Medulla oblongata (tissue), 1 donor: ENCODE results near the gene LAMTOR3.
A peak's percentile ranks its signal among the peaks of the same experiment; 100 is the strongest.

Source experiments
- DNase-seq: peaks from one replicate; pipeline ENCODE4 v3.0.0-alpha.2; 2015; ENCODE audit errors: extremely low spot score

Gene LAMTOR3

DNA sequence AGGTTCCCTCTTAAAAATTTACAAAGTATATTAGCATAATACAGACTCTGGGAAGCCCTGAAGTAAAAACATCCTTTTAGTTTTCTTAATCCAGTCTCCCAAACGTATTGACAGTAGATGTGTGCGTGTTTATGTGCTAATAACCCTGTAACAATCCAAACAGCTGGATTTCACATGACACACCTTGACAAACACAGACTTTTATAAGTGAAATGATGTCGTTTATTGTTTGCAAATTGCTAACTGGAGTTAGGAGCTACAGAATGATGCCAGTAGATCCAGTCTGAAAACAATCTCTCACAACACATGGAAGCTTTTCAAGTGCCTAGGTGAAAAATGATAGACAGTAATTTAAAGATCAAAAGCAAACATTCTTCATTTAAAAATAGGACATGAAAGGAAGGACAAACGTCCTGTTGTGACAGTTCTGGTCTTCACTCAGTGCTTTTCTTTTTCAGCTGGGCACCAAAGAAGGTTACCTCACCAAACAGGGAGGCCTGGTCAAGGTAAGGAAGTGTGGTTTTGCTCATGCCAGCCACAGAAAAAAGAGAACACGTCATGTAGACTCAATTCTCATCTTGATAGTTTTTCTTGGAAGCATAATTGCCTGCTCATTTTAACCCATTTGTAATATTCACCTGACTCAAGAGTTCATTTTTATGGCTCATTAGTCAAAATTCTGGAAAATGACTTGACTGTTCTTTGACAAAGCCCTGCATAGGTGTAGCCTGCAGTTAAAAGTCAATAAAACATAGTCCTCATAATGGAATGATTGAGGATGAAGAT, 32.9 kb downstream of the LAMTOR3 start:
- no peak for DNase-seq

DNA sequence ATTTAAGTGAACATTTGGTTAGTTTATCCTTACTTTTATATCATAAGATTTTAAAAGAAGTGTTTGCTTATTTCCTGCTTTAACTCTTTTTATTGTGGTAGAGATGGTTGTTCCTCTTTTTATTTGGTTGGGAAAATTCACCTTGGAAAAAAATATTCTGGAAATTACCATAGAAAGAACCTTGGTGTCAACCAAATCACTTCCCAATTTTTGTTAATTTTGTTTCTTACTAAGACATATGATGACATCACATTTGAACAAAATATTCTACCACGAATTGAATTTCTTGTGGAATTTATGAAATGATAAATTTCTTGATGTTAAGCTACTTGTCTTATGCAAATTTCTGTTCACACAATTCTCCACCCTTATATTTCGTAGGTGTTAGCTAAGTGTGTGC, 33.7 kb downstream of the LAMTOR3 start:
- no peak for DNase-seq

DNA sequence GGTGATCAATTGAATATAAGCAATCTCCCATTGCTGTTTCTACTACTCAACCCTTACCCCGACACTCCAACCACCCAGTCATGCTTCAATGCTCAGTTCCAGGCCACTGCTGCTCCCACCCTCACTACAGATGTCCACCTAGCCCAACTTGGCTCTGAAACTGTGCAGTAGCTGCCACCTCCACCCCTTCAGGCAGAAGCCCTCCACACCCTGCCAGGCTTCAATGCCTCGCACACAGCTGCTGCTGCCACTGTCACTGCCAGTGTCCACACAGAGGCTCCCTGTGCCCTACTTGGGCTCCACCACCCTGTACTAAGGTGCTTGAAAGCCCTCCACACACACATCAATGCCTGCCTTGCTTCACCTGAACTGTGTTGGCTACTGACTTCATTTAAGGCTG, 34.6 kb downstream of the LAMTOR3 start:
- no peak for DNase-seq

DNA sequence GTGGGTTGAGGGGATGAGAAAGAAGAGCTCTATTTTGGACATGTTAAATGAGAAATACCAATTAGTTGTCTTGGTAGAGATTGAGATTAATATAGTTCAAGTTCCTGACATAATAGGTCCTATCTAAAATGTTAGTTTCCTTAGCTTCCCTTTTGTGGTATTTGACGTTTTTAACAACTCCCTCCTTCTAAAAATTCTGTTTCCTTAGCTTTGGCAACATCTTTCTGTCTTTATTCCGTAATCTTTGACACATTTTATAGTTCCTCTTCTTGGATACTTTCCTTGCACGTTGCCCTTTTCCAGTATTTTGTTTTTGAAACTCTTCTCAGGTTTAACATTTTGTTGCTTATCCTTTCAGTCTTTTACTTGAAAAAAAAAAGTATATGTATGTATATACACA, 36.9 kb downstream of the LAMTOR3 start:
- DNase-seq: peak; percentile 38

DNA sequence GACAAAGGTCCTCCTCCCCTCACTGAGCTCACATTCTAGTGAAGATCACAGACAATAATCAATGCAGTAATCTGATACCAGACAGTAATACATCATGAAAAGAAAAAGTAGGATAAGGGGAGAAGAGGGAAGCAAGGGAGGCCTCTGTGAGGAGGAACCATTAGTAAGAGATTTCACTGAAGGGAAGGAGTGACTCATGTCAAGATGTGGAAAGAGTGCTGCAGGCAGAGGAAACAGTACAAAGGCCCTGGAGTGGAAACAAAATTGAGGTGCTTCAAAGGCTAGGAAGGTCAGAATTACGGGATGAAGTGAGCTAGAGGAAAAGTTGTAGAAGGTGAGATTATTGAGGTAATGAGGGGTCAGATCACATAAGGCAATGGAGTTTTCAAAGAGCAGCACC, 38.1 kb downstream of the LAMTOR3 start:
- peak; percentile 42 for DNase-seq

DNA sequence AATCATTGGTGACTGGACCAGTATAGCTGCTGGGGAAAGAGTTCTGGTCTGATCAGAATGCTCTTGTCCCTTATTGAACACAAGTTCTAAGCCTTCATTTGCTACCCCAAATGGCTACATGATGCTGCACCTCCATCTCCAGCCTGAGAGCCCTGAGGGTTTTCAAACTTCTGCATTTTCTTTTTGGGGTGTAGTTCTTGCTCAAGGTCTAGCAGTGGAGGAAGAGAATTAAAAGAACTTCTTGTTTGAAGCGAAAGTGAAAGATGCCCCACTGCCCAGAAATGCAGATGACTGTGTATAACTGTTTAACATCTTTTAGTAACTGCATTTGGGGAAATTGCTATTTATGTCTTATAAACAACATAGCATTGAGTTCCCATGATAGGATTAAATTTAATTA, 38.5 kb downstream of the LAMTOR3 start:
- DNase-seq: peak; percentile 72

DNA sequence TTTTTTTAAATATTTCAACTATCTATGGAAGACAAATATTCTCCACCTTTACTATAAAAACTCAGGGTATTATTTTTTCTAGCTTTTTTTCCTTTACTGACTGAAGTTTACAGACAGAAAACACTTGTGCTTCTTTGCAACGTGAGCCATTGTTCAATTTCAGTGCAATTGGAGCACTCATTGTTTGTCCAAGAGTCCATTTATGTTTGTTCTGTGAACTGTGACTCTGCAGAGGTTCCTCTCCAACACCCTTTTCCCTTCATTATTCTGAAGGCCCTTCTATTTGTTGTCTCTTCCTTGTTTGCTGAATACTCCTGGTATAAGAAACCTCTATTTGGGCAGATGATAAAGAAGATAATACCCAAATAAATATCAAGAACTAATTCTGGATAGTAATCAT, 40.2 kb downstream of the LAMTOR3 start:
- no peak for DNase-seq

DNA sequence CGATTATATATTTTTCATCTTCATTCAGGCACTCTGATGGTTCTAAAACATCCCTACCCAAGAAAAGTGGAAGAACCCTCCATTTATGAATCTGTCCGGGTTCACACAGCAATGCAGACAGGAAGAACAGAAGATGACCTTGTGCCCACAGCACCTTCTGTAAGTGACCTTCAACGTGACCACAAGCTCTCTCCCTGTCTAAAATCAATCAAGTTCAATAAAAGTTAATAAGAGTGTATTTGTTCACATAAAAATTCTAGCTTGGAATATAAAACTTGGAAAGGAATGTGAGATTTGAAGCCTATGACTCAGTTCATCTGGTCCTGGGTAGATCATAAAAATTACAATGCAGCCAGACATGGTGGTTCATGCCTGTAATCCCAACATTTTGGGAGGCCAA, 41.0 kb downstream of the LAMTOR3 start:
- DNase-seq: no peak

DNA sequence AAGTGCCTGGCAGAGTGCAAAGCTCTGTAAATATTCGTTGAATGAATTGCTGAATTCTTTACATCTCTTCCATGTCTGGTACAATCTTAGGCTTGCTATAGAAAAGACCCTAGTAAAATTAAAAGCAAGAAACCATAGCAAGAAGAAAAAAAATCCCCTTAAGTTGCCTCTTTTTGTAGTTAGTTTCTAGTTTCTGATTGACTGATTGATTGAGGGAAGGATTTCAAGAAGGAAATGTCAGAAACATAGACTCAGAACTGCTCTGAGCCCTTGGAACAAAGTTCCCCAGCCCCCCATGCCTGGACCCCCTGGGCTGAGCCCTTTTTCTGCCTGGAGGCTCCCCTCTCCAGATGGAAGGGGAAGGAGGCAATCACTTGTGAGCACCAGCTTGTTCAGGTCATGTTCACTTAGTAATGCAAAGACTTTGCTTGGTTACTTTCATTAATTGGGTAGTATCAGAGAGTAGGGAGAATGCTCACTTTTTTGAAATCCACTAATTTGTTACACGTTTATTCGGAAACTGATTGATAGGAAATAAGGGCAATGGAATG, 42.0 kb downstream of the LAMTOR3 start:
- no peak for DNase-seq

DNA sequence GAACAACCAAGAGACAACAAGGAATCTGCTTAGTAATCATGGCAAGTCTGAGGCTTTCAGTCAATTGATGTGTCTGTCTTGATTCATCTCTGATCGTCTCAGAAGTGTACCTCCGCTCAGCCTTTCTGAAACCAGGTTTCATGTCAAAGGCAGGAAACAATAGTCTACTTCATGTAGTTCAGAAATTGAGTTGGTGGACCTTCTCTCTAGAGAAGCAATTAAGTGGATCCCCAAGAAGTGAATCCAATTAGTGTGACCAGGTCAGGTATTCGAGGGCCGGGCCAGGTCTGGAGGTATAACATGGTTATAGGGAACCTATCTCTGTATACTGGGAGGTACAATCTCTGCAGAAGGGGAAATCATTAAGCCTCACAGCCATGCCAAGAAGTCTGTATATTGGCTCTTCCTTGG, 45.6 kb downstream of the LAMTOR3 start:
- DNase-seq: no peak

DNA sequence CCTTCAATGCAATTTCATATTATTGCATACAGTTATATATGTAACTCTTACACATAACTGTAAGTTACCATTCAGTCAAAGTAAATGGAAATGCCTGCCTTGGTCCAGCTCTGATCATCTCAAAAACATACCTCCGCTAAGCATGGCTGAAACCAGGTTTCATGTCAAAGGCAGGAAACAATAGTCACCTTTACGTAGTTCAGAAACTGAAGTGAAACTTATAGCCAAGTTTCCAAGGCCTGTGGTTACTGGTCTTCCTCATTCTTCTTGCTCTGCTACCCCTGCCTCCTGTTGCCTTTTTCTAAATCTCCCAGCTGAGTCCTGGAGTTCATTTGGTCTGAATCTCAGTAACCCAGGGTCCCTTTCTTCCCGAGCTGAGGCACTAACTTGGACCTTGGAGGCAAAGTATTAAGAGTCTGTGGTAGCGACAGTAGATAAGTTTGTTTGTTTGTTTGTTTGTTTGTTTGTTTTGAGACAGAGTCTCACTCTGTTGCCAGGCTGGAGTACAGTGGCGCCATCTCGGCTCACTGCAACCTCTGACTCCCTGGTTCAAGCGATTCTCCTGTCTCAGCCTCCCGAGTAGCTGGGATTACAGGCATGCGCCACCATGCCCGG, 46.8 kb downstream of the LAMTOR3 start:
- DNase-seq: peak; percentile 27

DNA sequence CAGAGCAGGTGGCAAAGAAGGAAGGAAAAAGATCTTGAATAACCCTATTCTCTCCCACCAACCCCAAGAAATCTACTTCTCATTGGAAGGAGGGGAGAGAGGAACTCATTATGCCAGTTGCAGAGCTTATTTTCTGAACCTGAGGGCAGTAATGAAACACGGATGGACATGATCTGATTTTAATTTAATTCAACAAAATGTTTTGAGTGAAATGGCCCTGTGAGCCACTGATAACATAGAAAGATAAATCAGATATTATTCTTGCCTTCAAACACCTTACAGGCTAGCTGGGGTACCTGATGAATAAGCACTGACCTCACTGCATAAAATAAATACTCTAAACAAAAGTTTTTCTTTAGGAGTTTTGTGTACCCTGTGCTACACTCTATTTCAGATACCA, 47.3 kb downstream of the LAMTOR3 start:
- DNase-seq: no peak

DNA sequence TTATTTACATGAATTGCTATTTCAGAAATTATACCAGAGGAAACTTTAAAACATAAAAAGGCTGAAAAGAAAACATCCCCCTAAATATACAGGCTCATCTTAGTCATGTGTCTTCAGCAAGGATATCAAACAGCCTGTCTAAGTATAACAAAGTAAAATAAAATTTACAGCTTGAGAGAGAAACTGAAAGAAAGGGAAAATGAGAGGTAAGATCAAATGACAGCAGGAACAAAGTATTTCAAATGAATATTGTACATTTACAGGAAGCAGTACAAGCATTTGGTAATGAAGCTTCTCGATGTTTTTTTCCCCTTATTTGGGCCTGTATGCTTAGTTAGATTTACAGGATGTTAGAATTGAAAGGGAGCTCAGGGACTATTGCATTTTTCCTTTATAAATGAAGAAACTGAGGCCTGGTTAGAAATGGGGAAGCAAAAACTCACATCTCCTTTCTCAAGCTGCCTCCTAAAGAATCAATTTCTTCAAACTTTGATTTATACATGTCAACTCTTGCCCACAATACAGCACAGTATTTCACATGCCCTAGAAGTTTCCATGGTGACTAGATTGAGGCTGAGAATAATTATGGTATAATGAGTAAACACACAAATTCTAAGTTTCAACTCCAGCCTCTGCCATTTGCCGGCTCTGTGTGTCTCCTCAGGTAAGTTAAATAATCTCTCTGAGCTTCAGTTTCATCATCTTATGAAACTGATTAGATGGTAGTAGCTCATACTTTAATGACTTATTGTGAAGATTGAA, 48.3 kb downstream of the LAMTOR3 start:
- DNase-seq: no peak

DNA sequence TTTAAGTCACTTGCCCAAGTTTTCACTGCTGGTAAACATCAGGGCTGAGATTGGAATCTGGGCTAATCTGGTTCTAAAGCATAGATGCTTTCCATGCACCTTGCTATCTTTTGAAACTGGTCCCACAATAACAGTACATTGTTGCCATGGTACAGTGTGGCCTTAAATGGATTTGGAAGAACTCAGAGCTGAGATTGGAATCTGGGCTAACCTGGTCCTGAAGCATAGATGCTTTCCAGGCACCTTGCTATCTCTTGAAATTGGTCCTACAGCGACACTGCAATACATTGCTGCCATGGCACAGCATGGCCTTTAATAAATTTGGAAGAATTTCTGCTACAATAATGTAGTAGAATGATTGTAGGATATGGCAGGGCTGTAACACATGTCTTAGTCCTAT, 49.0 kb downstream of the LAMTOR3 start:
- no peak for DNase-seq

DNA sequence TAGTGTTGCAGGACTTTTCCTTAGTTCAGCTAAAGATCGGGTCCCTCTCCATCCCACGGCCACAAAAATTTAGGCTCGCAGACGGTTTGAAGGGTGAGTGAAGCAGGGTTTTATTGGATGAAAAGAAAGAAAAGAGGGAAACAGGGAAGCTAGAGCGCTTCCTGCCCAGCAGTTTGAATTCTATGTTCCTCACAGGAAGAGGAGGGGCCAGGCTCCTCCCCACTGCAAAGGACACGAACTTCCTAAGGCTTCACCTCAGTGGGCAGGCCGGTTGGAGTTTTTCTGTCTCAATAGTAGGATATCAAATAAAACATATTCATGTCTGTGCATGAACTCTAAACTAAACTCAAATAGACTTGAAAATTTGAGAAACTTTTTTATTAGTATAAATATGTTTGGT, 50.2 kb downstream of the LAMTOR3 start:
- DNase-seq: no peak

DNA sequence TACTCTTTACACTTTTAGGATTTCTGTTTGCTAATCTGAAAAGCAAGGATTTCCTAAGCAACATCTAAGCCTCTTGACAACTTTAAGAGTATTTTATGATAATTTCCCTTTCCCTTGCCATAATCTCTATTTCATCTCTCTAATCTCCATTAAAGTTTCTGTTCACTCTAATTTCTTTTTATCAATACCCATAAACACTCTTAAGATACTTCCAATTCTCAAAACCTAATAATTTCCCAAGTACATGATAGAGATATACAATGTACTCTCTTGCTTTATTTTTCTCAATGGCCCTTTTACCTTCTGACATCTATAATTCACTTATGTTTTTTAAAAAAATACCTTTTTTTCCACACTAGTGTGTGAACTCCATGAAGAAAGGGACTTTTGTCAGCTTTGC, 50.8 kb downstream of the LAMTOR3 start:
- DNase-seq: no peak

DNA sequence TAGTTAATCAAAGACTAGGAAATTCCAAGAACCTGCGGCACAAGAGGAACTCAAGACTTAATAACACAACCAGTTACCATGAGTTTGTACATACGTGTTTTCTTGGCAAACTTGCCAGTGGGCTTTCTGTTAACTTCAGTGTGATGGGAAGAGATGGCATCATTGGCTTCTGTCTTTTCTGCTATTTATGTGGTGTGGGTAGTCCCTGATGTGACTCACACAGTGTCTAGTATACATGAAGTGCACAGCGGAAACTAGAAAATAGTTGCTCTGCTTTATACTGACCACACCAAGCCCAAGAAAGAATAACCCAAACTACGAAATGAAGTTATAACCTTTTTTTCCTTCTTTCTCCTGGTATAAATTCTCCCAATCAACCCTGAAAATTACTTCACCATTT, 53.1 kb downstream of the LAMTOR3 start:
- no peak for DNase-seq

DNA sequence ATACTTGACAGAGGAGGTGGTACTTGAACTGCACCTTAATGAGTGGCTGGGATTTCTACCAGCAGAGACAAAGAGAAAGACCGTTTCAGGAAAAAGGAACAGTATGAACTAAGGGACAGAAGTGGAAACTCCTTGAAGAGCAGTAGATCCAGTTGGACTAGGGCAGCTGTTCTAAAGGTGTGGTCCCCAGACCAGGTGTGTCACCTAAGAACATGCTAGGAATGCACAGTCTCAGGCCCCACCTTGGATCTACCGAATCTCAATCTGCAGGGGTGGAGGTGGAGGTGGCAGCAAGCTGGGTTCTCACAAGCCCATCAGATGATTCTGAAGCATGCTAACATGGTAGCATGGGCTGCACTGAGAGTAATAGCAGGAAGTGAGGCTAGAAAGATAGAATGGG, 55.3 kb downstream of the LAMTOR3 start:
- DNase-seq: no peak

DNA sequence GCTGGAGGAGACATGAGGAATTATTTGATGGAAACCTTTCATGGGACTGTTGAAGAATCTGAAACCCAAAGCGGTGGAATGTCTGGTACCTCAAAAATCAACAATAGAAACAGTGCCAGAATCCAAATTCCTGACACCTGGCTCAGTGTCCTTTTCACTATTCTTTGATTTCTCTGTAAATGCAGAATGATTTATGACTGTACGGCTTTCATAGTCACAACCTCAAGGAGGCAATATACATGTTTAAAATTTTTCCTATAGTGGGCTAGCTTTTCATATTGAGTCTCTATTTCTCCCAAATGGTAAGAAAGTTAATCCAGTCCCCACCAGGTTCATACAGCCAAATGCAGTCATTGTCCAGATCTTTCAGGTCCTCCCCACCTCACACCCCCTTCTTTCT, 58.3 kb downstream of the LAMTOR3 start:
- DNase-seq: no peak

DNA sequence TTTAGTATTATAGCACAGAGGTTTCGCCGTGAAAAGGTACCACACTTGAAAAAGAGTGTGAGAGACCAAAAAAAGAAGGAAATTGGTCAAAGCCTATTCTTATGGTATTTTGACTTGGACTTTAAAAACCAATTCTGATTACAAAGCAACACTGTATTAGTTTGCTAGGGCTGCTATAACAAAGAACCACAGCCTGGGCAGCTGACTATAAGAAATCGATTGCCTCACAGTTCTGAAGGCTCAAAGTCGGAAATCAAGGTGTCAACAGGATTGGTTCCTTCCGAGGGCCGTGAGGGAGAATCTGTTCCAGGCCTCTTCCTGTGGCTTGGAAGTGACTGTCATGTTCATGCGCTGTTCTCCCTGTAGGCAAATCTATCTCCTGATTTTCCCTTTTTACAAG, 59.7 kb downstream of the LAMTOR3 start:
- DNase-seq: no peak

DNA sequence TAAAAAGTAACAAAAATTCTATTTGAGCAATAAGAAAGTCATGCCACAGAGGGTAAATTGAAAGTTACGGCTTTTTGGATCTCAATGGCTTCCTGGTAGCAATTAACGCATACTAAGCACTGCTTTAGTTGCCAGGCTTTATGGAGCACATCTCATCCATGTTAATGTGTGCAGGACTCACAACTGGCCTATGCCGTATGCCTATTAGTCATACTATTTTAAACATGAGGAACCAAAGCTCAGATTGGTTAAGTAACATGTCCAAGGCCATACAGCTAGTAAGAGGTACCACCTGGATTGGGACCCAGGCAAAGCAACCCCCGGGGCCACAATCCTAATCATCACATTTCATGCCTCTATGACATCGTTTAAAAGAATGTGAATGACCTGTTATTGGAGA, 60.5 kb downstream of the LAMTOR3 start:
- no peak for DNase-seq

DNA sequence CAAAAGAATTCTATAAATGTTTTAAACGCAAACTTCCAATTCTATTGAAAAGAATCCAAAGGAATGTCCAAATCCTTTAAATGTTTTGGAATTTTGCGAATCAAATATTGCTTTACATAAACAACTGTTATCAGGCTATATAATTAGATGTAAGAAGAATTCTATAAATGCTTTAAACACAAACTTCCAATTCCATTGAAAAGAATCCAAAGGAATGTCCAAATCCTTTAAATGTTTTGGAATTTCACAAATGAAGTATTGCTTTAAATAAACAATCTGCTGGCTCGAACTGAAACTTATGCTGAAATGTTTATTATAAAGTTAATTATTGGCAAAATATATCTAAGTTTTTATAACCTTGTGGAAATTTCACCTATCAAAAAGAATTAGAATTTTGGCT, 61.5 kb downstream of the LAMTOR3 start:
- DNase-seq: no peak

DNA sequence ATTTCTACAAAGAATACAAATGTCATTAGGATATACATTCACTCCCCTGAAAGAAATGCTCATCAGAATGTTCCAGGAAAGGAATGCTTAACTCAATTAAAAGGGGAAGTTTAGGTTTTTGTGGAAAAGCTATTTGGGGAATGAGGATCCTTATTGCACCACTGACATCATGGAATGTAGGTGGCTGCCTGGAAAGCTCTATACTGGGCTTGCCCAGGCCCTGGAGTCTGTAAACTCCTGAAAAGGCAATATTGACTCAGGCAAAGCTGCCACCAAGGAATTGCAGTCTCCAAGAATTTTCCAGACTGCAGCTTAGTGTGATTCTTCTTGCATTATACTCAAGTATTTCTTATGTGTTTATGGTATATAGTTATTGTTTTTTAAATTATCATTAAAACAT, 61.9 kb downstream of the LAMTOR3 start:
- no peak for DNase-seq
